Left lung (tissue), 10 donors: ENCODE data around the gene CLRN3. TPM values are rescaled to one million over a fixed set of nuclear protein-coding genes. Genes with fewer than 3 reads are reported as not detected.

Experiments used
- ATAC-seq: fragments of 200-7000 bp; cut with Tn5 transposase; one replicate; pipeline ENCODE4 v1.9.1; 2020; ENCODE audit warnings: moderate library complexity
- DNase-seq, 4 donors: peaks; one replicate each; pipeline ENCODE4 v3.0.0-alpha.2; 2013 to 2020
- H3K27ac ChIP-seq, 2 donors: fragments of 200-600 bp; sonication (generic) in 1 of 2; one replicate each; pipeline versions ENCODE4 v1.5.0 to v1.8.0; 2020 to 2021
- H3K27me3 ChIP-seq, 2 donors: fragments of 200-600 bp; sonication (generic) in 1 of 2; one replicate each; pipeline versions ENCODE4 v1.5.0 to v1.8.0; 2020 to 2021
- H3K36me3 ChIP-seq, 2 donors: fragments of 200-600 bp; sonication (generic) in 1 of 2; one replicate each; pipeline versions ENCODE4 v1.5.0 to v1.8.0; 2020 to 2021
- H3K4me1 ChIP-seq, 2 donors: fragments of 200-600 bp; one replicate each; pipeline ENCODE4 v1.8.0; 2021
- H3K4me3 ChIP-seq, 2 donors: fragments of 200-600 bp; sonication (generic) in 1 of 2; one replicate each; pipeline versions ENCODE4 v1.5.0 to v1.8.0; 2020 to 2021; ENCODE audit warnings: mild to moderate bottlenecking in 1 of 2
- H3K9me3 ChIP-seq, 2 donors: fragments of 200-600 bp; sonication (generic) in 1 of 2; one replicate each; pipeline versions ENCODE4 v1.5.0 to v1.8.0; 2020 to 2021
- CTCF ChIP-seq, 2 donors: fragments of 200-600 bp; sonication (generic) in 1 of 2; IDR thresholded peaks; one replicate each; pipeline versions ENCODE4 v1.5.0 to v1.8.0; 2021; ENCODE audit warnings: antibody characterized with exemption in 2 of 2
- intact Hi-C, 2 donors: fragments of 100-400 bp; cut with DNase I; formaldehyde crosslinking; loops; one replicate each; pipeline versions ENCODE4 v1.11.2 to v1.14.2; 2022
- polyA plus RNA-seq, 6 donors: library from polyadenylated mRNA; unstranded; fragments of 120-200 nt; gene quantifications; one replicate each; pipeline ENCODE4 v1.2.1, GENCODE V29; 2013; ENCODE audit not compliant: insufficient read length in 6 of 6
- total RNA-seq, 2 donors: library from RNA; stranded (reverse); fragmentation: NEBNext Ultra II Directional; extraction: Animal tissue kit (Norgen Biotek cat#: 25700); gene quantifications; one replicate each; pipeline ENCODE4 v1.2.1, GENCODE V29; 2021
- donor health status: DM: no; HTN: yes; CAD: no.
- donor health status: DM: no; HTN: no; CAD: no.

CLRN3 gene
- total and polyA plus RNA-seq, 8 donors, result 0.13 to 0.27 TPM; not detected in 6

GRCh38 chr10:127872871-127873600 lies 19.7 kb downstream of the CLRN3 start:
- Histone ChIP-seq H3K36me3 (no peaks in the 10 kb centered on the region), H3K27me3 (no peaks in the 10 kb centered on the region), H3K9me3 (peaks cover 0 to 3% of the 10 kb centered on the region in 2 donors), H3K27ac (no peak overlapping the region), H3K4me3 (no peak overlapping the region), H3K4me1 (peaks cover 2 to 4% of the 10 kb centered on the region in 2 donors)
- DNase-seq (peak in 1 of 4 donors; percentile 77), ATAC-seq (peak; percentile 40)
- intact Hi-C loops, result no loop called here
- TF ChIP-seq CTCF (IDR thresholded peaks at IDR 0.05), result no peak

- no peak overlapping the region for H3K27ac ChIP-seq
- no peak for TF ChIP-seq CTCF (IDR thresholded peaks at IDR 0.05)
- H3K36me3 ChIP-seq, result no peaks in the 10 kb centered on the region
- peaks cover 0 to 3% of the 10 kb centered on the region in 2 donors for H3K9me3 ChIP-seq
- intact Hi-C loops, result no loop called here
- peak in 3 of 4 donors; percentile 29 to 65 (median 55) for DNase-seq
- peaks cover 0 to 4% of the 10 kb centered on the region in 2 donors for H3K4me1 ChIP-seq
- H3K4me3 ChIP-seq, result no peak overlapping the region
- H3K27me3 ChIP-seq, result no peaks in the 10 kb centered on the region
- ATAC-seq, result peak; percentile 61
Observed at GRCh38 chr10:127872011-127872761, 20.6 kb downstream of the CLRN3 start.

- Histone ChIP-seq H3K4me3 (no peak overlapping the region), H3K9me3 (peaks cover 0 to 3% of the 10 kb centered on the region in 2 donors), H3K27ac (no peak overlapping the region), H3K27me3 (no peaks in the 10 kb centered on the region), H3K36me3 (no peaks in the 10 kb centered on the region), H3K4me1 (peaks cover 0 to 4% of the 10 kb centered on the region in 2 donors)
- DNase-seq (no peak), ATAC-seq (no peak)
- TF ChIP-seq CTCF (IDR thresholded peaks at IDR 0.05), result no peak
- intact Hi-C loops, result no loop called here
Observed at GRCh38 chr10:127871631-127872010, 21.1 kb downstream of the CLRN3 start.

GRCh38 chr10:127869329-127869728 lies 23.4 kb downstream of the CLRN3 start:
- Histone ChIP-seq H3K36me3 (no peaks in the 10 kb centered on the region), H3K9me3 (peaks cover 0 to 3% of the 10 kb centered on the region in 2 donors), H3K27ac (no peak overlapping the region), H3K27me3 (no peaks in the 10 kb centered on the region), H3K4me3 (no peak overlapping the region), H3K4me1 (peaks cover 0 to 4% of the 10 kb centered on the region in 2 donors)
- ATAC-seq, result no peak
- no peak for DNase-seq
- no peak for TF ChIP-seq CTCF (IDR thresholded peaks at IDR 0.05)
- intact Hi-C loops, result no loop called here

DNA sequence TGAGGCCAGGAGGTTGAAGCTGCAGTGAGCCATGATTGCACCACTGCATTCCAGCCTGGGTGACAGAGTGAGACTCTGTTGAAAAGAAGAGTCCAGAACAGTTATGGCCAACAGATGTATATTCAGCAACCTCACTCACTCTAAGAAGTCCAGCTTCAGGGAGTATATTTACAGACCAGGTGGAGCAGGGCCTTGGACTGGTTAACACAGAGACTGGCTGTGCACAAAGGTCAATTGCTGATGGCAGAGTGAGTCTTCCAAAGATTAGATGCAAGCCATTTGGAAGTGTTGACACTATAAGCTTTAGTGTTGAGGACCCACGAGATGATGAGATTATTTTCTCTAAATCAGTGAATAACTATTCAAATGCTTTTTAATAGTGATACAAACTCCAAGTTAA lies 24.9 kb downstream of the CLRN3 start:
- H3K9me3 ChIP-seq, result peaks cover 0 to 12% of the 10 kb centered on the region in 2 donors
- ATAC-seq (no peak), DNase-seq (no peak)
- intact Hi-C loops, result no loop called here
- no peaks in the 10 kb centered on the region for H3K27me3 ChIP-seq
- H3K4me1 ChIP-seq, result peaks cover 0 to 4% of the 10 kb centered on the region in 2 donors
- no peak overlapping the region for H3K27ac ChIP-seq
- no peak for TF ChIP-seq CTCF (IDR thresholded peaks at IDR 0.05)
- no peaks in the 10 kb centered on the region for H3K36me3 ChIP-seq
- no peak overlapping the region for H3K4me3 ChIP-seq
